ENCODE measurements around the gene ELN. TPM values are rescaled to one million over a fixed set of nuclear protein-coding genes. Genes with fewer than 3 reads are reported as not detected.

Gene ELN
- total and polyA plus RNA-seq, 2 of the 8 experiments (the other 6 are each of a cell fraction or from before 2014, with no cell fraction given): 5.1 to 5.6 TPM

- TF ChIP-seq RFX5 (IDR thresholded peaks at IDR 0.05; ENCODE audit: borderline replicate concordance, low read depth, low read length): no peak
Observed at GRCh38 chr7:74000489-74001149, 27.4 kb upstream of the ELN start (continued).
